Measurements from ENCODE around the gene RPL36.

The RPL36 gene

DNA sequence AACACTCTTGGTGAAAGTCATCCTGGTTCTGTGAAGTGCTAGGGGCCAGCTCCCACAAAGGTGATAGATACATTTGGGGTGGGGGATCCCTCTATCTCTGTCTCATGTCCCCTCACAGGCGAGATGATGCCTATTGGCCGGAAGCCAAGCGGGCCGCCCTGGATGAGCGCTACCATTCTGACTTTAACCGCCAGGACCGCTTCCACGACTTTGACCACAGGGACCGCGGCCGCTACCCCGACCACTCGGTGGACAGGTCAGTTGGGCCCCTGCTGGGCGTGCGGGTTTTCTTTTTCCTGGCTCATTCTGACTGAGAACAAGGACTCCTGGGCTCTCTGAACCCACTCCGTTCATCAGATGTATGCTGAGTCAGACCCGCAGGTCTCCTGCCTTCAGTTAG, 26.2 kb upstream of the RPL36 start:
- no peak for DNase-seq (ENCODE audit: low read depth)
- H3K4me3 ChIP-seq (ENCODE audit: control insufficient read depth, low read depth, low read length) = no peak overlapping the region
- TF ChIP-seq, protein P1, sequence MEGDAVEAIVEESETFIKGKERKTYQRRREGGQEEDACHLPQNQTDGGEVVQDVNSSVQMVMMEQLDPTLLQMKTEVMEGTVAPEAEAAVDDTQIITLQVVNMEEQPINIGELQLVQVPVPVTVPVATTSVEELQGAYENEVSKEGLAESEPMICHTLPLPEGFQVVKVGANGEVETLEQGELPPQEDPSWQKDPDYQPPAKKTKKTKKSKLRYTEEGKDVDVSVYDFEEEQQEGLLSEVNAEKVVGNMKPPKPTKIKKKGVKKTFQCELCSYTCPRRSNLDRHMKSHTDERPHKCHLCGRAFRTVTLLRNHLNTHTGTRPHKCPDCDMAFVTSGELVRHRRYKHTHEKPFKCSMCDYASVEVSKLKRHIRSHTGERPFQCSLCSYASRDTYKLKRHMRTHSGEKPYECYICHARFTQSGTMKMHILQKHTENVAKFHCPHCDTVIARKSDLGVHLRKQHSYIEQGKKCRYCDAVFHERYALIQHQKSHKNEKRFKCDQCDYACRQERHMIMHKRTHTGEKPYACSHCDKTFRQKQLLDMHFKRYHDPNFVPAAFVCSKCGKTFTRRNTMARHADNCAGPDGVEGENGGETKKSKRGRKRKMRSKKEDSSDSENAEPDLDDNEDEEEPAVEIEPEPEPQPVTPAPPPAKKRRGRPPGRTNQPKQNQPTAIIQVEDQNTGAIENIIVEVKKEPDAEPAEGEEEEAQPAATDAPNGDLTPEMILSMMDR (conservative IDR thresholded peaks at IDR 0.05; ENCODE audit: control insufficient read depth, insufficient read depth, low read depth, low read length) = no peak

DNA sequence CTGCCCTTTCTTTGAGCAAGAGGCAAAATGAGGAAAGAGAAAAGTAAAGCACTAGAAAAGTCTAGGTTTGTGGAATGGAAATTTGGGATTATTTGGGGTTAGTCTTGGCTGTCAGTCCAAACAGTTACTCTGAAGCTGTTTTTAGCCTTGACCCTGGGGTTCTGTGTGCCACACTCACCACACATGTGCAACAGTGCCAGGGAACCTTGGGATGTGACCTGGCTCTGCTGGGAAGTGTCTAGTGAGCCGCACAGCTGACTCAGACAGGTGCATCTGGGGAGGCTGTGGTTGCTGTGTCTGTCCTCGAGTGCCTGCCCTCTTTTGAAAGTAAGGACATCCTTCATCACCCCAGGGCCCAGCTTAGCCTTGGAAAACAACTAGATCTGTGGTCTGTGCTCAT, 25.6 kb upstream of the RPL36 start:
- no peak for DNase-seq (ENCODE audit: low read depth)
- TF ChIP-seq, protein P1 (conservative IDR thresholded peaks at IDR 0.05; ENCODE audit: control insufficient read depth, insufficient read depth, low read depth, low read length) = no peak
- no peak overlapping the region for H3K4me3 ChIP-seq (ENCODE audit: control insufficient read depth, low read depth, low read length)

DNA sequence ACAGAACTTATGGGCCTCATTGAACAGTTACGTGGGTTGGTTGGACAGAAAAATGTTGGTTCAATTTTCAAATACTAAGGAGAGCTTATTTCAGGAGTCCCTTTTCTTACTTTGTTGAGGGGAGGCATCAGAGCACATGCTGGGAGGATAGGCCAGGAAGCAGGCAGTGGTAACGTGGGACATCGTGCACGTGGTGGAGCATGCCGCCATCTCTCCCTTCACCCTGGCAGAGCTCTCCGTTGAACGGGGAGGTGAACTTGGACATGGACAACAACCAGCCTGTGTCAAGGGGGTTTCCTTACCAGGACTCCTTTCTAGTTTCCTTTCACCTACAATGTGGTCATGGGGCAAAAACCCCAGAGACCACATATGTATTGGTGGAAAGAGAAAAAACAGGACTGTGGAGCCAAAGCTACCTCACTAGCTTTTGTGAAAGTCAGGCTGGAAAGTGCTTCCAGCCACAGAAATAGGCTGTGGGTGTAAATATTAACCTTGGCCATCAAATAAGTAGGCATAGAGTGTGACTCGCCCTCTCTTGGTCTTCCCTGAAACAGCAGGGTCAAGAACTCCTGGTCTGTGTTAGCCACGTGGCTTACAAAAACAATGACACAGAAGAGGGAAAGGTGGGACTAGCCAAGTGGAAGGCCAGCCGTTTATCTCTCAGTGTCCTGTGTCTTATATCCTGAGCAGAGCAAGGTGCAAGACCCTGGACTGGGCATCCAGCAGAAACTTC, 24.1 kb upstream of the RPL36 start:
- H3K4me3 ChIP-seq (ENCODE audit: control insufficient read depth, low read depth, low read length) = no peak overlapping the region
- DNase-seq (ENCODE audit: low read depth) = peak; percentile 86
- TF ChIP-seq, protein P1 (conservative IDR thresholded peaks at IDR 0.05; ENCODE audit: control insufficient read depth, insufficient read depth, low read depth, low read length) = peak; percentile 43

DNA sequence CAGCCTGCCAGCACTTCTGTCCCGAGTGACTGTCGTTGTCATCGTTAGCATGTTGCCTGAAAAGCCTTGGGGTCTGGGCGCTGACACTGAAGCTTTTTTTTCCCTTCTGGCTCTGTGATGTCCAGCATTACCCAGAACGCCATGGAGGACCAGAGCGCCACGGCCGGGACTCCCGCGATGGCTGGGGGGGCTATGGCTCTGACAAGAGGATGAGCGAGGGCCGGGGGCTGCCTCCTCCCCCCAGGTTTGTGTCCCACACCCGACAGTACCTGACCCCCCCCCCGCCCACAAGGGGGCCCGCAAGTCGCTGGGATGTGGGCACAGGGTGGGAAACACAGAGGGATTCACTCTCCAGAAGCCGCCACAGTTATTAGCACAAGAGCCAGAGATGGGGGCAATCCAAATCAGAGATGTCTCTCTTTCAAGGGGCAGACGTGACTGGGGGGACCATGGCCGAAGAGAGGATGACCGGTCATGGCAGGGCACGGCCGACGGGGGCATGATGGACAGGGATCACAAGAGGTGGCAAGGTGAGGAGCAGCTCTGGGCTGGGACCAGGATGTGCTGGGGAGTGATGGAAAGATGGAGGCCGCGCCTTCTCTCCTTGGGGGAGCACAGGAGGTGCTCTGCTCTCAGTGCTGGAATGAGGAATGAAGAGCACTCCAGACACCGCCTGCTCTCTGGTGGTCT, 23.0 kb upstream of the RPL36 start:
- H3K4me3 ChIP-seq (ENCODE audit: control insufficient read depth, low read depth, low read length) = no peak overlapping the region
- TF ChIP-seq, protein P1 (conservative IDR thresholded peaks at IDR 0.05; ENCODE audit: control insufficient read depth, insufficient read depth, low read depth, low read length) = no peak
- no peak for DNase-seq (ENCODE audit: low read depth)

DNA sequence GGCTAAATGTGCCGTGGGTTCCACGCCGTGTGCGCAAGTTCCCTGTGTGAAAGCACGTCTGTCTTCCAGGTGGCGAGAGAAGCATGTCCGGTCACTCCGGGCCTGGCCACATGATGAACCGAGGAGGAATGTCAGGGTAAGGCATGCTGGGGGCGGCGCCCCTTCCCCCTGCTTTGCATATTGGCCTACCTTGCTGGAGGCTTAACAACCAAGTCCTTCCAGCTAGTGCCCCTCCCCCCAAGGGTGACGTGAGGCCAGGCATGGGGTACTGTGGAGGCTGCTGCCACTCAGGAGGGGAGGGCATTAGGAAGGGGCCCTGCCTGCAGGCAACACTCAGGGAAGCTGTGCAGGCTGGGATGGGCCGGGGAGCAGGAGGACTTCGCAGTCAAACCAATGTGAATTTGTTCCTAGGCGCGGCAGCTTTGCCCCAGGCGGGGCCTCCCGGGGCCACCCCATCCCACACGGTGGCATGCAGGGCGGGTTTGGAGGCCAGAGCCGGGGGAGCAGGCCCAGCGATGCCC, 22.3 kb upstream of the RPL36 start:
- H3K4me3 ChIP-seq (ENCODE audit: control insufficient read depth, low read depth, low read length) = no peak overlapping the region
- DNase-seq (ENCODE audit: low read depth) = no peak
- TF ChIP-seq, protein P1 (conservative IDR thresholded peaks at IDR 0.05; ENCODE audit: control insufficient read depth, insufficient read depth, low read depth, low read length) = no peak

DNA sequence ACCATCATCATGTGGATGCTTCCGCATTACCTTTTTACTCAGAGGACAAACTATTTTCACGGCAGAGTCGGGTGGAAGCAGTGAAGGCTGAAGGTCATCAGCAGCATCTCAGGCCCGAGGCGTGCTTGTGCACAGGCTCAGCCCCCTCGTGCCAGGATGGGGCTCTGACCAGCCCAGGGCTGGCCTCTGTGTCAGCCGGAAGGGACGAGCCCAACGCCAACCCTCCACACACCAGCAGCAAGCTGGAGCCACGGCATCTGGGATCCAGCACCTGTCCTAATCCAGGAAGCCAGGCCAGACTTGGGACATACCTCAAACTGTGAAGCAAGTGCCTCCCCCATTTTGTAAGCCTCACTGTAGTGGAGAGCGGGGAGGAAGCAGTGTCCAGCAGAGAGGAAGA, 20.9 kb upstream of the RPL36 start:
- no peak overlapping the region for H3K4me3 ChIP-seq (ENCODE audit: control insufficient read depth, low read depth, low read length)
- TF ChIP-seq, protein P1 (conservative IDR thresholded peaks at IDR 0.05; ENCODE audit: control insufficient read depth, insufficient read depth, low read depth, low read length) = no peak
- no peak for DNase-seq (ENCODE audit: low read depth)
